CD1c-positive myeloid dendritic cell (primary cell): ENCODE data around the gene SAYSD1.

Source experiments
- DNase-seq: peaks from one replicate; pipeline ENCODE4 v3.0.0-alpha.2; 2016; ENCODE audit errors: extremely low spot score

Gene SAYSD1

GRCh38 chr6:39058471-39059147 is 56.4 kb downstream of the SAYSD1 start:
- DNase-seq, result no peak

GRCh38 chr6:39057251-39058155 is 57.5 kb downstream of the SAYSD1 start:
- no peak for DNase-seq

- no peak for DNase-seq
Observed at GRCh38 chr6:39056681-39057080, 58.3 kb downstream of the SAYSD1 start.

- no peak for DNase-seq
Observed at GRCh38 chr6:39056191-39056590, 58.8 kb downstream of the SAYSD1 start.

GRCh38 chr6:39055661-39056060 is 59.3 kb downstream of the SAYSD1 start:
- no peak for DNase-seq

GRCh38 chr6:39054577-39055142 is 60.3 kb downstream of the SAYSD1 start:
- DNase-seq, result no peak
